Endothelial cell of umbilical vein (primary cell): ENCODE results near the gene PDE11A. TPM values are rescaled to one million over a fixed set of nuclear protein-coding genes. Genes with fewer than 3 reads are reported as not detected.

Experiments
- BruUV-seq: library from RNA; stranded (reverse); fragments of 400-500 nt; replicated peaks from 2 replicates; lab custom pipeline; 2021; lab: Mats Ljungman, UMichigan
- CTCF ChIA-PET: fragments of 300-600, 350-600 bp; sonication (Branson Sonifier 250); formaldehyde crosslinking; loops from one replicate; lab custom pipeline; 2021; ENCODE audit warnings: antibody characterized with exemption, inconsistent platforms; lab: Charles Lee
- POLR2A ChIA-PET: fragments of 300-600, 350-600 bp; sonication (Branson Sonifier 250); formaldehyde crosslinking; loops from one replicate; lab custom pipeline; 2021; ENCODE audit warnings: antibody characterized with exemption, inconsistent platforms; lab: Charles Lee
- DNase-seq: peaks from one replicate; pipeline ENCODE4 v3.0.0-alpha.2; 2011; ENCODE audit warnings: low read depth, low spot score
- FAIRE-seq: peaks from 2 replicates; lab custom pipeline; 2011; peaks lifted over from hg19 to GRCh38; lab: Jason Lieb, UNC
- H2AFZ ChIP-seq: 2 replicates; pipeline ENCODE4 v1.6.0; 2012; ENCODE audit warnings: low read depth, low read length, control low read depth, inconsistent platforms
- H3K27ac ChIP-seq: 2 replicates; pipeline ENCODE4 v1.5.1; 2011; ENCODE audit warnings: low read depth, mild to moderate bottlenecking, control low read depth, low read length, moderate library complexity; ENCODE audit not compliant: insufficient read depth
- H3K27me3 ChIP-seq, 2 experiments: 2 replicates each; pipeline versions ENCODE4 v1.6.0 to v1.6.1; 2011; ENCODE audit warnings: low read length in 2 of 2, mixed read lengths in 1 of 2; ENCODE audit not compliant: control insufficient read depth in 2 of 2, insufficient read depth in 2 of 2
- H3K36me3 ChIP-seq, 2 experiments: 2 replicates in 1 of 2; 3 replicates in 1 of 2; pipeline ENCODE4 v1.5.1; 2011; ENCODE audit warnings: low read length in 2 of 2, mild to moderate bottlenecking in 1 of 2, moderate library complexity in 1 of 2; ENCODE audit not compliant: control insufficient read depth in 2 of 2, insufficient read depth in 2 of 2; ENCODE audit errors: extremely low read depth in 1 of 2
- H3K4me1 ChIP-seq: 3 replicates; pipeline ENCODE4 v1.5.1; 2011; ENCODE audit warnings: mild to moderate bottlenecking, low read length; ENCODE audit not compliant: control insufficient read depth, insufficient read depth; ENCODE audit errors: extremely low read depth
- H3K4me2 ChIP-seq: 2 replicates; pipeline ENCODE4 v1.6.1; 2011; ENCODE audit warnings: low read length, control low read depth, mixed read lengths; ENCODE audit not compliant: insufficient read depth
- H3K4me3 ChIP-seq, 3 experiments: fragments of 200-600 bp in 1 of 3; sonication (generic), shearing (Covaris generic) in 1 of 3; replicated peaks in 1 of 3; 2 replicates each; pipeline ENCODE4 v1.5.1; 2011 to 2016; ENCODE audit warnings: control low read depth in 3 of 3, low read length in 3 of 3, mild to moderate bottlenecking in 2 of 3, inconsistent platforms in 1 of 3, low read depth in 1 of 3, moderate library complexity in 1 of 3; ENCODE audit not compliant: insufficient read depth in 1 of 3
- H3K79me2 ChIP-seq: 2 replicates; pipeline ENCODE4 v1.6.0; 2012; ENCODE audit warnings: low read length, inconsistent platforms; ENCODE audit not compliant: control insufficient read depth, insufficient read depth
- H3K9ac ChIP-seq: replicated peaks from 2 replicates; pipeline ENCODE3; 2011; ENCODE audit warnings: low read length, control low read depth; ENCODE audit not compliant: insufficient read depth; ENCODE audit errors: extremely low read depth
- H3K9me1 ChIP-seq: replicated peaks from 3 replicates; pipeline ENCODE4 v1.6.0; 2011; ENCODE audit warnings: mild to moderate bottlenecking, low read length; ENCODE audit not compliant: control insufficient read depth, insufficient read depth; ENCODE audit errors: extremely low read depth
- H3K9me3 ChIP-seq: replicated peaks from 2 replicates; pipeline ENCODE4 v1.5.1; 2012; ENCODE audit warnings: low read length, inconsistent platforms; ENCODE audit not compliant: control insufficient read depth, insufficient read depth
- H4K20me1 ChIP-seq: replicated peaks from 2 replicates; pipeline ENCODE3; 2011; ENCODE audit warnings: mild to moderate bottlenecking, low read length; ENCODE audit not compliant: control insufficient read depth, insufficient read depth; ENCODE audit errors: extremely low read depth
- EZH2 ChIP-seq: IDR thresholded peaks from 2 replicates; pipeline ENCODE4 v1.6.1; 2012; ENCODE audit warnings: borderline replicate concordance, low read depth, mild to moderate bottlenecking, moderate library complexity, low read length, inconsistent platforms; ENCODE audit not compliant: severe bottlenecking
- FOS ChIP-seq: IDR thresholded peaks from 2 replicates; pipeline ENCODE4 v1.6.1; 2011; ENCODE audit warnings: mild to moderate bottlenecking, low read length, moderate library complexity, borderline replicate concordance; ENCODE audit not compliant: insufficient read depth
- GATA2 ChIP-seq: IDR thresholded peaks from 2 replicates; pipeline ENCODE4 v1.7.0; 2011; ENCODE audit warnings: low read depth, mild to moderate bottlenecking, moderate library complexity, mixed read lengths, low read length; ENCODE audit not compliant: insufficient read length, insufficient read depth
- JUN ChIP-seq: IDR thresholded peaks from 2 replicates; pipeline ENCODE4 v1.6.1; 2011; ENCODE audit warnings: borderline replicate concordance, low read depth; ENCODE audit not compliant: insufficient read length, insufficient read depth
- MYC ChIP-seq: IDR thresholded peaks from one replicate; pipeline ENCODE4 v1.6.1; 2011; ENCODE audit warnings: mild to moderate bottlenecking, low read depth, low read length
- POLR2A ChIP-seq: IDR thresholded peaks from 2 replicates; pipeline ENCODE4 v1.6.1; 2012; ENCODE audit warnings: low read depth, mild to moderate bottlenecking, control low read depth, low read length
- POLR2AphosphoS5 ChIP-seq: IDR thresholded peaks from 2 replicates; pipeline ENCODE4 v1.6.1; 2012; ENCODE audit warnings: low read depth, mild to moderate bottlenecking, control low read depth, low read length, moderate library complexity; ENCODE audit not compliant: insufficient read depth
- dilution Hi-C: fragments of 300-500 bp; cut with MboI; formaldehyde crosslinking; loops from one replicate; pipeline ENCODE4 v1.15.0; 2019; ENCODE audit warnings: low sequenced_read_pairs; ENCODE audit not compliant: extremely low pct_ligation_motif_present
- intact Hi-C: fragments of 100-400 bp; cut with micrococcal nuclease; formaldehyde crosslinking; loops from one replicate; pipeline ENCODE4 v1.10.0; 2022
- polyA plus RNA-seq, 4 experiments: library from polyadenylated mRNA; depleted of rRNA in 3 of 4; stranded (reverse) in 3 of 4; unstranded in 1 of 4; fragments of >200 nt; gene quantifications; 2 replicates each; pipeline versions ENCODE4 v1.2.1 to v1.2.3, GENCODE V29; 2011 to 2012; ENCODE audit warnings: missing spikeins in 1 of 4
- total RNA-seq: library from RNA; stranded (reverse); gene quantifications from 2 replicates; pipeline ENCODE4 v1.2.3, GENCODE V29; 2021
- TF ChIP-seq, protein P1 (sequence below), 2 donors: IDR thresholded peaks; 1 replicate in 1 of 2; 2 replicates in 1 of 2; pipeline ENCODE4 v1.5.1; 2011; ENCODE audit warnings: low read length in 2 of 2, mild to moderate bottlenecking in 2 of 2, moderate library complexity in 2 of 2, control low read depth in 1 of 2, inconsistent platforms in 1 of 2, low read depth in 1 of 2; ENCODE audit not compliant: insufficient read depth in 1 of 2; ENCODE audit errors: extremely low read depth in 1 of 2
- TF ChIP-seq, protein P2 (sequence below): IDR thresholded peaks from 2 replicates; pipeline ENCODE4 v1.6.1; 2011; ENCODE audit not compliant: insufficient read depth, insufficient read length

Gene PDE11A
- total and polyA plus RNA-seq, 2 donors (not counting 3 experiments of a cell fraction or from before 2014, with no cell fraction given), result 0.07 to 0.51 TPM

- H3K79me2 ChIP-seq, result no peaks in the 10 kb centered on the region
- H4K20me1 ChIP-seq, result no peaks in the 10 kb centered on the region
- CTCF ChIA-PET, result no interaction called here
- TF ChIP-seq POLR2AphosphoS5, result no peak
- TF ChIP-seq, protein P1, sequence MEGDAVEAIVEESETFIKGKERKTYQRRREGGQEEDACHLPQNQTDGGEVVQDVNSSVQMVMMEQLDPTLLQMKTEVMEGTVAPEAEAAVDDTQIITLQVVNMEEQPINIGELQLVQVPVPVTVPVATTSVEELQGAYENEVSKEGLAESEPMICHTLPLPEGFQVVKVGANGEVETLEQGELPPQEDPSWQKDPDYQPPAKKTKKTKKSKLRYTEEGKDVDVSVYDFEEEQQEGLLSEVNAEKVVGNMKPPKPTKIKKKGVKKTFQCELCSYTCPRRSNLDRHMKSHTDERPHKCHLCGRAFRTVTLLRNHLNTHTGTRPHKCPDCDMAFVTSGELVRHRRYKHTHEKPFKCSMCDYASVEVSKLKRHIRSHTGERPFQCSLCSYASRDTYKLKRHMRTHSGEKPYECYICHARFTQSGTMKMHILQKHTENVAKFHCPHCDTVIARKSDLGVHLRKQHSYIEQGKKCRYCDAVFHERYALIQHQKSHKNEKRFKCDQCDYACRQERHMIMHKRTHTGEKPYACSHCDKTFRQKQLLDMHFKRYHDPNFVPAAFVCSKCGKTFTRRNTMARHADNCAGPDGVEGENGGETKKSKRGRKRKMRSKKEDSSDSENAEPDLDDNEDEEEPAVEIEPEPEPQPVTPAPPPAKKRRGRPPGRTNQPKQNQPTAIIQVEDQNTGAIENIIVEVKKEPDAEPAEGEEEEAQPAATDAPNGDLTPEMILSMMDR (IDR thresholded peaks at IDR 0.05; ENCODE audit: extremely low read depth in 1 of 2, insufficient read depth in 1 of 2, low read depth in 1 of 2, low read length in 2 of 2), result no peak
- TF ChIP-seq JUN, result no peak
- TF ChIP-seq EZH2, result no peak
- TF ChIP-seq GATA2, result no peak
- TF ChIP-seq POLR2A, result no peak
- TF ChIP-seq MYC, result no peak
- TF ChIP-seq, protein P2, sequence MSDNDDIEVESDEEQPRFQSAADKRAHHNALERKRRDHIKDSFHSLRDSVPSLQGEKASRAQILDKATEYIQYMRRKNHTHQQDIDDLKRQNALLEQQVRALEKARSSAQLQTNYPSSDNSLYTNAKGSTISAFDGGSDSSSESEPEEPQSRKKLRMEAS, result no peak
- TF ChIP-seq FOS, result no peak
- dilution Hi-C loops, result no loop called here
- no TSS peak for BruUV-seq
- FAIRE-seq, result no peak
- intact Hi-C loops, result no loop called here
- H3K27ac ChIP-seq, result no peak overlapping the region
- no peak overlapping the region for H2AFZ ChIP-seq
- H3K9me1 ChIP-seq, result no peaks in the 10 kb centered on the region
- H3K9me3 ChIP-seq, result no peaks in the 10 kb centered on the region
- peaks cover 5 to 7% of the 10 kb centered on the region in 2 experiments for H3K27me3 ChIP-seq
- POLR2A ChIA-PET, result no interaction called here
- H3K4me1 ChIP-seq, result peaks cover 16% of the 10 kb centered on the region
- no peak overlapping the region for H3K4me3 ChIP-seq
- no peak overlapping the region for H3K4me2 ChIP-seq
- no peak overlapping the region for H3K9ac ChIP-seq
- H3K36me3 ChIP-seq, result no peaks in the 10 kb centered on the region
- DNase-seq, result no peak
Observed at GRCh38 chr2:178070824-178071223, 1.8 kb downstream of the PDE11A start.
